ENCODE data around the gene LYAR. TPM values are rescaled to one million over a fixed set of nuclear protein-coding genes. Genes with fewer than 3 reads are reported as not detected.

LYAR gene
- total and polyA plus RNA-seq, 2 donors from 2014 or later: 6.6 to 8.6 TPM

DNA sequence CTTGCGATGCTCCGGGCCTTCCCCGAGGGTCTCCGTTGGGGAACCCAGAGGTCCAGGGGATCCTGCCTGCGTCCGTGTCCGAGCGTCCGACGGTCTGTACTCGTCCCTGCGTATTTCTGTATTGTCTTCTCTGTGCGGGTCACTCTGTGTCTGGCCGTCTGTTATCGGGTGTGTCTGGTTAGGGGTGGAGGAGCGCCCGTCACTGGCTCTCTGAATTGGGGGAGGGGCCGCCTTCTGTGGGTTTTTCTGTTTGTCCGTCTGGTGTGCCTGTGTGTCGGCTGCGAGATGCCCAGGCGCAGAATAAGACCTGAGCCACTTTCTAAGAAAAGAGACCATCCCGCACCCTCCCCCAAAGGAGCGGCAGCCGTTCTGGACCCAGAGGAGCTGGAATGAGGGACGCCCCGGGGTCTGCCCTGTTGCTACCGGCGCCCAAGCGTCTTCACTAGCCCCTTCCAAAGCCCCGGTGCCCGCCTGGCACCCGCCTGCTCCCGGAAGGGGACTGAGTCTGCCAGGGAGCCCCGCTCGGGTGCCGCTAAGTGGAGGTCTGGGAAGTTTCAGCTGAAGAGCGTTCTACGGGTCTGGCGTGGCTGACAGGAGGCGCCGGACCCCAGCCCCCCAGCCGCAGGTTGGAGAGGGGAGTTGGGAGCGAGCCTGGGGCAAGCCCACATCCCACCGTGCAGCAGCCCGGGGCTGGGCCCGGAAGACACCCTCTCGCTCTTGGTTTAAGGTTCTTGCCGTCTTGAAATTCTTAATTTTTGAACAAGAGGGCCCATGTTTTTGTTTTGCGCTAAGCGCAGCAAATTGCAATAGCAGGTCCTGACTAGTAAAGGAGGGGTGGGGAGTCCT lies 62.2 kb downstream of the LYAR start:
- FAIRE-seq: no peak
- no peak for DNase-seq
- TF ChIP-seq, protein P1, sequence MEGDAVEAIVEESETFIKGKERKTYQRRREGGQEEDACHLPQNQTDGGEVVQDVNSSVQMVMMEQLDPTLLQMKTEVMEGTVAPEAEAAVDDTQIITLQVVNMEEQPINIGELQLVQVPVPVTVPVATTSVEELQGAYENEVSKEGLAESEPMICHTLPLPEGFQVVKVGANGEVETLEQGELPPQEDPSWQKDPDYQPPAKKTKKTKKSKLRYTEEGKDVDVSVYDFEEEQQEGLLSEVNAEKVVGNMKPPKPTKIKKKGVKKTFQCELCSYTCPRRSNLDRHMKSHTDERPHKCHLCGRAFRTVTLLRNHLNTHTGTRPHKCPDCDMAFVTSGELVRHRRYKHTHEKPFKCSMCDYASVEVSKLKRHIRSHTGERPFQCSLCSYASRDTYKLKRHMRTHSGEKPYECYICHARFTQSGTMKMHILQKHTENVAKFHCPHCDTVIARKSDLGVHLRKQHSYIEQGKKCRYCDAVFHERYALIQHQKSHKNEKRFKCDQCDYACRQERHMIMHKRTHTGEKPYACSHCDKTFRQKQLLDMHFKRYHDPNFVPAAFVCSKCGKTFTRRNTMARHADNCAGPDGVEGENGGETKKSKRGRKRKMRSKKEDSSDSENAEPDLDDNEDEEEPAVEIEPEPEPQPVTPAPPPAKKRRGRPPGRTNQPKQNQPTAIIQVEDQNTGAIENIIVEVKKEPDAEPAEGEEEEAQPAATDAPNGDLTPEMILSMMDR (IDR thresholded peaks at IDR 0.05; ENCODE audit: borderline replicate concordance, extremely low read depth, insufficient read depth): no peak
- Histone ChIP-seq H3K36me3 (ENCODE audit: control insufficient read depth in 2 of 3, insufficient read depth in 3 of 3, low read length in 3 of 3) (no peaks in the 10 kb centered on the region), H3K9me3 (ENCODE audit: control insufficient read depth in 2 of 3, insufficient read depth in 1 of 3, low read length in 3 of 3) (no peaks in the 10 kb centered on the region), H3K4me1 (ENCODE audit: control insufficient read depth in 2 of 3, insufficient read depth in 2 of 3, low read depth in 1 of 3, low read length in 3 of 3) (no peaks in the 10 kb centered on the region), H3K27me3 (ENCODE audit: control insufficient read depth, insufficient read depth, low read length) (peaks cover 17% of the 10 kb centered on the region), H3K9ac (ENCODE audit: low read length in 3 of 3) (no peak overlapping the region), H3K27ac (ENCODE audit: low read depth in 2 of 2, low read length in 2 of 2) (no peak overlapping the region), H3K4me3 (ENCODE audit: low read length in 3 of 3) (no peak overlapping the region)
- intact Hi-C loops (cut with DNase I): no loop called here

DNA sequence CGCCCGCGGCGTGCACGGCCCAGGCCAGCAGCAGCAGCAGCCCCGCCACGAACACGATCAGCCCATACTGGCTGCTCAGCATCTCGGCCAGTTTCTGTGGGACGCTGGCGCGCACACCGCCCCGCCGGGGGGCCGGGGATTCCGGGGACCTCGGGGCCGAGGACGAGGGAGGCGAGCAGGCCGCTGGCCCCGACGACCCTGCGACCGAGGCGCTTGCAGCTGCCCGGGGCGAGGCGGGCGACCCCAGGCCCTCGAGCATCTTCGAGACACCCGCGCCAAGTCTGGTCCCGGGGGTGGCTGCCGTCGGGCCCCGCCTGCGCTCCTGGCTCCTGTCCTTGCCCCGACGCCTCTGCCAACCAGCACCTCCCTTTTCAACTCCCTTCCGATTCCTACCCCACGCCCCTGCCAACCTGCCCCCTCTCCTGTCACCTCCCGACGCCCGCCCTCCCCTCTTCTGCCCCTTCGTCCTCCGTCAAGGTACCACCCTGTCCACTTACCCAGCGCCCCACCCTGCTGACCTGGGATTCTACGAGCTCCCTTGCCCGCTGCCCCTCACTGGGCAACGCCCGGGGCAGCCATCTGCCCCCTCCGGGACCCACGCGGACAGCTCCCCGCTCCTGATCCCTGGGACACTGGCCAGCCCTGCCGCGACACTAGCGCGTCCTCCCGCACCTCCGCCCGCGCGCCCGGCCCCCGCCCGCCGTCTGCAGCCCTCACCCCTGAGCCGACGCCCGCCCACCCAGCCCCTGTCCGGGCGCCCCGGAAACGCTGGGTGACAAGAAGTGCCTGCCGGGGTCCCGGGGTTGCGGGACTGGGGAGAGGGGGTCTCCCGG lies 63.1 kb downstream of the LYAR start, which contains the start of gene OTOP1:
OTOP1 (minus strand) TSS at position 324 of the 833 bp plus-strand sequence; CDS start at position 259, 65 bp downstream.
- H3K27ac ChIP-seq (ENCODE audit: low read depth in 2 of 2, low read length in 2 of 2): no peak within 1 kb of the TSS
- TF ChIP-seq, protein P1 (IDR thresholded peaks at IDR 0.05; ENCODE audit: borderline replicate concordance, extremely low read depth, insufficient read depth): no peak
- intact Hi-C loops (cut with DNase I): no loop called here
- peak in 1 of 5 donors; percentile 76 for DNase-seq
- H3K36me3 ChIP-seq (ENCODE audit: control insufficient read depth in 2 of 3, insufficient read depth in 3 of 3, low read length in 3 of 3): no peaks in the 10 kb centered on the region
- no peaks in the 10 kb centered on the region for H3K4me1 ChIP-seq (ENCODE audit: control insufficient read depth in 2 of 3, insufficient read depth in 2 of 3, low read depth in 1 of 3, low read length in 3 of 3)
- no peaks in the 10 kb centered on the region for H3K9me3 ChIP-seq (ENCODE audit: control insufficient read depth in 2 of 3, insufficient read depth in 1 of 3, low read length in 3 of 3)
- no peak for FAIRE-seq
- no peak within 1 kb of the TSS for H3K4me3 ChIP-seq (ENCODE audit: low read length in 3 of 3)
- H3K9ac ChIP-seq (ENCODE audit: low read length in 3 of 3): no peak within 1 kb of the TSS
- peaks cover 17% of the 10 kb centered on the region for H3K27me3 ChIP-seq (ENCODE audit: control insufficient read depth, insufficient read depth, low read length)

DNA sequence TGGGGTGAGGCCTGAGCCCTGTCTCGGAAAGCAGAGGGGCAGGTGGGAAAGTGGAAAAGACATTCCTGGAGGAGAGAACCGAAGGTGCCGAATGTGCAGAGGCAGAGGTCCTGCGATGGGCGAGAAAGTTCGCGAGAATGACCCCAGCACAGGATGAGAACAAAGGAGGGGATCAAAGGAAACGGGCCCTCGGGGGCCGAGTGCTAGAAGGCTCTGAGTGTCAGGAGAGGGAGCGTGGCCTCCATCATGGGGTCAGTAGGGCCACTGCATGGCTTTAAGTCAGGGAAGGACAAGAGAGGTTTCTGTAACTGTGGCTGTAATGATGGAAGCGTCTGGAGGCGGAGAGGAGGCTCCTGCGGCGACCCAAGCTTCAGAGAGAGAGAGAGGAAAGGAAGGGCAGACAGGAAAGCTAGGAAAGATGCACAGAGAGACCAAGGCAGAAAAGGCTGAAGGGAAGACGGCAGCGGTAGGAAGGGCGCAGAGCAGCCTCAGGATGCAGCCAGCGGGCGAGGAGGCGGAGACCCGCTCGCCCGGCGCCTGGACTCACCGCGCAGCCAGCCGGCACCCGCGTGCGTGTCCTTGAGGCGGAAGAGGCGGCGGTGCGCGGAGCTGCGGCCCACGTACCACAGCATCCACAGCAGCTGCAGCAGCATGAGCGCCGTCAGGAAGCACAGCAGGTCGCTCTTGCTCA lies 63.9 kb downstream of the LYAR start:
- Histone ChIP-seq H3K36me3 (ENCODE audit: control insufficient read depth in 2 of 3, insufficient read depth in 3 of 3, low read length in 3 of 3) (no peaks in the 10 kb centered on the region), H3K27me3 (ENCODE audit: control insufficient read depth, insufficient read depth, low read length) (peaks cover 17% of the 10 kb centered on the region), H3K9me3 (ENCODE audit: control insufficient read depth in 2 of 3, insufficient read depth in 1 of 3, low read length in 3 of 3) (no peaks in the 10 kb centered on the region), H3K27ac (ENCODE audit: low read depth in 2 of 2, low read length in 2 of 2) (no peak overlapping the region), H3K9ac (ENCODE audit: low read length in 3 of 3) (no peak overlapping the region), H3K4me3 (ENCODE audit: low read length in 3 of 3) (no peak overlapping the region), H3K4me1 (ENCODE audit: control insufficient read depth in 2 of 3, insufficient read depth in 2 of 3, low read depth in 1 of 3, low read length in 3 of 3) (no peaks in the 10 kb centered on the region)
- peak in 3 of 5 donors; percentile 12 to 67 (median 31) for DNase-seq
- intact Hi-C loops (cut with DNase I): no loop called here
- no peak for FAIRE-seq
- TF ChIP-seq, protein P1 (IDR thresholded peaks at IDR 0.05; ENCODE audit: borderline replicate concordance, extremely low read depth, insufficient read depth): no peak

Other genes starting within 250 kb of the LYAR start
- not detected for gene OTOP1, start 63.2 kb downstream of the LYAR start, total RNA-seq
- gene OTOP1, start 63.2 kb downstream of the LYAR start, polyA plus RNA-seq (ENCODE audit: insufficient read depth, low read depth, low replicate concordance): not detected
- 30.0 TPM for gene TMEM128, start 41.9 kb downstream of the LYAR start, total RNA-seq
- 40.0 TPM for gene TMEM128, start 41.9 kb downstream of the LYAR start, polyA plus RNA-seq (ENCODE audit: insufficient read depth, low read depth, low replicate concordance)
- 5.8 TPM for gene ZBTB49, start 97 bp upstream of the LYAR start, total RNA-seq
- gene ZBTB49, start 97 bp upstream of the LYAR start, polyA plus RNA-seq (ENCODE audit: insufficient read depth, low read depth, low replicate concordance): 2.8 TPM
- gene NSG1, start 96.9 kb upstream of the LYAR start, total RNA-seq: 9.5 TPM
- gene NSG1, start 96.9 kb upstream of the LYAR start, polyA plus RNA-seq (ENCODE audit: insufficient read depth, low read depth, low replicate concordance): 4.7 TPM

All from kidney (tissue), 14 donors.